Gastroesophageal sphincter (tissue), 4 donors: ENCODE results near the gene DNAJC5. TPM values are rescaled to one million over a fixed set of nuclear protein-coding genes. Genes with fewer than 3 reads are reported as not detected.
"Not testable (repeated sequence)": the region's sequence is repeated elsewhere in the genome, so short reads cannot be mapped to it uniquely, and the experiment has no call there.

Source experiments
- ATAC-seq: fragments of 150-250 bp; one replicate; pipeline ENCODE4 v1.9.1; 2016; ENCODE audit warnings: mild to moderate bottlenecking, moderate library complexity
- H3K27ac ChIP-seq, 4 donors: fragments of 200-600 bp; sonication (generic) in 3 of 4; 1 replicate in 3 of 4; 2 replicates in 1 of 4; pipeline ENCODE4 v1.5.1; 2016 to 2019
- H3K27me3 ChIP-seq: fragments of 200-600 bp; sonication (generic); one replicate; pipeline ENCODE4 v1.5.1; 2019
- H3K36me3 ChIP-seq, 2 donors: fragments of 200-600 bp; sonication (generic); one replicate each; pipeline ENCODE4 v1.5.1; 2019; ENCODE audit warnings: control low read depth in 1 of 2
- H3K4me1 ChIP-seq, 3 donors: fragments of 200-600 bp; sonication (generic); 1 replicate in 2 of 3; 2 replicates in 1 of 3; pipeline ENCODE4 v1.5.1; 2016 to 2019; ENCODE audit warnings: control low read depth in 2 of 3
- H3K4me3 ChIP-seq, 2 donors: fragments of 200-600 bp; sonication (generic); one replicate each; pipeline ENCODE4 v1.5.1; 2019; ENCODE audit warnings: mild to moderate bottlenecking in 1 of 2, moderate library complexity in 1 of 2
- H3K9me3 ChIP-seq, 3 donors: fragments of 200-600 bp; sonication (generic); one replicate each; pipeline ENCODE4 v1.5.1; 2017 to 2019; ENCODE audit warnings: control low read depth in 2 of 3
- EP300 ChIP-seq: sonication (generic); formaldehyde crosslinking; IDR thresholded peaks from one replicate; pipeline ENCODE4 v1.6.1; 2017; ENCODE audit warnings: antibody characterized with exemption, mild to moderate bottlenecking
- POLR2A ChIP-seq, 2 donors: fragments of 450-650 bp; IDR thresholded peaks; one replicate each; pipeline ENCODE4 v1.6.1; 2017; ENCODE audit warnings: antibody characterized with exemption in 2 of 2, mild to moderate bottlenecking in 2 of 2, moderate library complexity in 1 of 2
- POLR2AphosphoS5 ChIP-seq: sonication (generic); formaldehyde crosslinking; IDR thresholded peaks from one replicate; pipeline ENCODE4 v1.6.1; 2017; ENCODE audit warnings: antibody characterized with exemption
- WGBS, 2 donors: methylation state at CpG; one replicate each; pipeline ENCODE4 v1.1.5; 2018; ENCODE audit warnings: low coverage in 1 of 2; 5-methylcytosine and 5-hydroxymethylcytosine counted together
- total RNA-seq, 4 donors: library from RNA; depleted of rRNA; stranded (reverse); fragments of >200 nt; gene quantifications; one replicate each; pipeline ENCODE4 v1.1.0, GENCODE V29; 2016
- TF ChIP-seq, protein P1 (sequence below), 4 experiments: fragments of 200-600 bp in 2 of 4; fragments of 450-650 bp in 2 of 4; sonication (generic) in 1 of 4; IDR thresholded peaks; one replicate each; pipeline ENCODE4 v1.5.1; 2017 to 2019; ENCODE audit warnings: antibody characterized with exemption in 4 of 4, mild to moderate bottlenecking in 2 of 4, moderate library complexity in 2 of 4

The DNAJC5 gene
- total RNA-seq, 4 donors from 2014 or later, result 44.7 to 70.6 (median 47.6) TPM

DNA sequence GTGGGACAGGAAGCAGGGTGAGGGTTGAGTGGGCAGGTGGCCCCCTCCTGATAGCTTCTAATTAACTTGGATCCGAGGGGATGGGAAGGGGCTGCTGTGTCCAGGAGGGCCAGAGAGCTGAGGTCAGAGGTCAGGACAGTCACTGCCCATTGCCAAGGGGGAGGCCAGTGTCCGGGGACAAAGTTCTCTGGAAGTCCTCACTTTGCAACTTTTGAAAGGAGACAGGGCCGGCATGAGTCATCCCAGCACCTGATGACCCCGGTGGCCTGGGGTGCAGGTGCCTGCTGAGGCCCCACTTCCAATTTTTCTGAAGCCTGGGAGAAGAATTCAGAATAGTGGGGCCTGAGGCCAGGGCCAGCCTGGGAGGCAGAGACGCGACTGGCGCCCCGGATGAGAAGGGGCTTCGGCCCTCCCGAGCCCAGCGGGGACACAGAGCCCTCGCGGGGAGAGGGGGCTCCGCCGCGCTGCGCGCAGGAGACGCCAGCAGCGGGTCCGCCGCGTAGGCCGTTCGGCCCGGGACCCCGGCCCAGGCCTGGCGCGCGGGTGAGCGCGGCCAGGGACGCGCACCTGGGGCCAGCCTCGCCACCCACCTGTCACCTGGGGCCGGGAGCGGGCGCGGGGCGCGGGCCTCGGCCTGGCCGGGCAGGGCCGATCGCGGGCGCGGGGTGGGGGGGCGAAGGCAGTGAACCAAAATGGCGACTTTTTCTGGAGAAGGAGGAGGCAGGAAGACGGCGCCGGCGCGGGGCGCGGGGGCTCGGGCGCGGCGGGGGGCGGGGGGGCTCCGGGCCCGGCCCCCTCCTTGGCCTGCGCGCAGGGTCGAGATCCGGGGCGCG is 74.2 kb downstream of the DNAJC5 start:
- peak overlapping the region in 3 of 4 donors; percentile 72 to 80 (median 77) for H3K27ac ChIP-seq
- peak; percentile 3 for ATAC-seq

DNA sequence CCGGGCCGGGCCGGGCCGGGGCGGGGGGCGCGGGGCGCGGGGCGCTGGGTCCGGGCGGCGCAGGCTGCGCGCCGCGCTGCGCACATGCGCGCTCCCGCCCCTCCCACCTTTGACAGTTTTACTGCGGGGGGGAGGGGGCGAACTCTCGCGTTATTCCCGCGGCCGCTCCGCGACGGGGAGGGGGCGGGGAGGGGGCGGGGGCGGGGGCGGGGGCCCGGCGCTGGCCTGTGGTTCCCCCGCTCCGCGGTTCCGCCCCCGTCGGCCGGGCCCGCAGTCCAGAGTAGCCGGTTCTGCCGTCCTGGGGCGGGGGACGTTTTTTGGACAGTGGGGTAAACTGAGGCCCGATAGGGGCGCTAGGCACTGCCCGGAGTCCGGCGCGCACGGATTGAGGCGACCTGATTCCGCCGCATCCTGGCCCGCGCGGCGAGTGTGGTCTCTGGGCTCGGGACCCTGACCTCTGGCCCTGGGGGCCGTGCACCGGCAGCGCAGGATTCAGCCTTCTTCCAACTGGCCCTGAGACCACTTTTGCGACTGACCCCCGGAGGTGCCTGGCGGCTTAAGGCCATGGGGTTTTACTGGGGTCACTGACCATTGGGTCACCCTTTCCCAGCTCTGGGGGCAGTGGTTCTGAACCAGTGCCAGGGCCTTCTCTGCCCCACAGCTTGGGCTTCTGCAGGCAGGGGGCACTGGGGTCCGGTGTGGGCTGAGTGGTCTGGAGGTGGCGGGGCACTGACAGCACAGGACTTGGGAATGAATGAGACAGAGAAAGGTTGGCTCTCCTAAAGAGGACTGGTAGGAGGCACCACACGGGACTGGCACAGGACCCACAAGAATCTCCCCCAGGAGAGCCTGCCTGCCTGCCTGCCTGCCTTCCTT is 75.2 kb downstream of the DNAJC5 start, which contains the start of gene ZNF512B:
Gene ZNF512B, minus strand, starts transcription at position 93 of the 876 bp plus-strand sequence. CDS start 1,980 bp downstream, outside the sequence.
- Histone ChIP-seq H3K4me1 (peaks cover 0 to 42% (median 22%) of the 10 kb centered on the region in 3 donors), H3K4me3 (peak within 1 kb of the TSS; percentile 40 to 69), H3K36me3 (peaks cover 0 to 20% of the 10 kb centered on the region in 2 donors), H3K9me3 (no peaks in the 10 kb centered on the region), H3K27me3 (no peaks in the 10 kb centered on the region), H3K27ac (peak within 1 kb of the TSS in 3 of 4 donors; percentile 72 to 80 (median 77))
- TF ChIP-seq, protein P1, sequence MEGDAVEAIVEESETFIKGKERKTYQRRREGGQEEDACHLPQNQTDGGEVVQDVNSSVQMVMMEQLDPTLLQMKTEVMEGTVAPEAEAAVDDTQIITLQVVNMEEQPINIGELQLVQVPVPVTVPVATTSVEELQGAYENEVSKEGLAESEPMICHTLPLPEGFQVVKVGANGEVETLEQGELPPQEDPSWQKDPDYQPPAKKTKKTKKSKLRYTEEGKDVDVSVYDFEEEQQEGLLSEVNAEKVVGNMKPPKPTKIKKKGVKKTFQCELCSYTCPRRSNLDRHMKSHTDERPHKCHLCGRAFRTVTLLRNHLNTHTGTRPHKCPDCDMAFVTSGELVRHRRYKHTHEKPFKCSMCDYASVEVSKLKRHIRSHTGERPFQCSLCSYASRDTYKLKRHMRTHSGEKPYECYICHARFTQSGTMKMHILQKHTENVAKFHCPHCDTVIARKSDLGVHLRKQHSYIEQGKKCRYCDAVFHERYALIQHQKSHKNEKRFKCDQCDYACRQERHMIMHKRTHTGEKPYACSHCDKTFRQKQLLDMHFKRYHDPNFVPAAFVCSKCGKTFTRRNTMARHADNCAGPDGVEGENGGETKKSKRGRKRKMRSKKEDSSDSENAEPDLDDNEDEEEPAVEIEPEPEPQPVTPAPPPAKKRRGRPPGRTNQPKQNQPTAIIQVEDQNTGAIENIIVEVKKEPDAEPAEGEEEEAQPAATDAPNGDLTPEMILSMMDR (IDR thresholded peaks at IDR 0.05), result peak in 1 of 4 experiments; percentile 8
- TF ChIP-seq POLR2AphosphoS5 (no peak), EP300 (no peak), POLR2A (IDR thresholded peaks at IDR 0.05) (no peak)
- 0% methylated on average over 5 of the region's 73 CpGs; no CpG with 5 or more reads in 1 of the 2 donors for WGBS, 2 donors
- peak; percentile 44 for ATAC-seq

More for the DNA sequence above, 74.2 kb downstream of the DNAJC5 start:
- Histone ChIP-seq H3K4me3 (peak overlapping the region; percentile 34 to 69), H3K36me3 (peaks cover 0 to 25% of the 10 kb centered on the region in 2 donors), H3K9me3 (no peaks in the 10 kb centered on the region), H3K4me1 (peaks cover 0 to 33% (median 22%) of the 10 kb centered on the region in 3 donors), H3K27me3 (no peaks in the 10 kb centered on the region)
- TF ChIP-seq, protein P1 (IDR thresholded peaks at IDR 0.05), result no peak
- no peak for TF ChIP-seq POLR2A (IDR thresholded peaks at IDR 0.05)
- TF ChIP-seq POLR2AphosphoS5, result no peak
- no peak for TF ChIP-seq EP300
- WGBS, 2 donors, result 0% methylated on average over 1 of the region's 70 CpGs; no CpG with 5 or more reads in 1 of the 2 donors

DNA sequence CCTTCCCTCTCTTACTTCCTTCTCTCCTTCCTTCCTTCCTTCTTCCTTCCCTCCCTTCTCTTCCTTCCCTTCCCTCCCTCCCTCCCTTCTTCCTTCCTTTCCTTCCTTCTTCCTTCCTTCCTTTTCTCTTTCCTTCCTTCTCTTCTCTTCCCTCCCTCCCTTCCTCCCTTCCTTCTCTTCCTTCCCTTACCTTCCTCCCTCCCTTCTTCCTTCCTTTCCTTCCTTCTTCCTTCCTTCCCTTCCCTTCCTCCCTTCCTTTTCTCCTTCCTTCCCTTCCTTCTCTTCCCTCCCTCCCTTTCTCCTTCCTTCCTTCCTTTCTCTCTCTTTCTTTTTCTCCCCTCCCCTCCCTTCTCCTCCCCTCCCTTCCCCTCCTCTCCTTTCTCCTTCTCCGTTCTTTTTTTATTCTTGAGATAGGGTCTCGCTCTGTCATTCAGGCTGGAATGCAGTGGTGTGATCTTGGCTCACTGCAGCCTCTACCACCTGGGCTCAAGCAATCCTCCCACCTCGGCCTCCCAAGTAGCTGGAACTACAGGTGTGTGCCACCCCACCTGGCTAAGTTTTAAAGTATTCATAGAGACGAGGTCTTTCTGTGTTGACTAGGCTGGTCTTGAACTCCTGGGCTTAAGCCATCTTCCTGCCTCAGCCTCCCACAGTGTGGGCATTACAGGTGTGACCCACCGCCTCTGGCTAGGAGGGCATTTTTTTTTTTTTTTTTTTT is 75.9 kb downstream of the DNAJC5 start:
- TF ChIP-seq POLR2A (IDR thresholded peaks at IDR 0.05) (no peak), POLR2AphosphoS5 (no peak), EP300 (no peak)
- TF ChIP-seq, protein P1 (IDR thresholded peaks at IDR 0.05), result no peak
- peaks cover 0 to 20% of the 10 kb centered on the region in 2 donors for H3K36me3 ChIP-seq
- no peaks in the 10 kb centered on the region for H3K9me3 ChIP-seq
- H3K4me1 ChIP-seq, result peaks cover 0 to 42% (median 22%) of the 10 kb centered on the region in 3 donors
- no peak for ATAC-seq
- 80 to 83% methylated on average over 1 to 4 of the region's 5 CpGs for WGBS, 2 donors
- H3K27ac ChIP-seq, result no peak overlapping the region
- H3K27me3 ChIP-seq, result no peaks in the 10 kb centered on the region
- H3K4me3 ChIP-seq, result no peak overlapping the region

DNA sequence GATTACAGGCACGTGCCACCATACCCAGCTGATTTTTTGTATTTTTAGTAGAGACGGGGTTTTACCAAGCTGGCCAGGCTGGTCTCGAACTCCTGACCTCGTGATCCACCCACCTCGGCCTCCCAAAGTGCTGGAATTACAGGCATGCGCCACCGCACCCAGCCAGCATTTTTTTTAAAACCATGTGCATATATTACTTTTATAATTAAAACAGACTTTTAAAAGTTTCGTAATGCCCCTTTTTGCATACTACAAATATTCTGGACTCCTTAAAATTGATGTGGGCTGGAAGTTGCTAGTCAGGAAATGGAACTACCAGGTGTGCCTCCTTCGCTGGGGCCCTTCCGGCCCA is 77.0 kb downstream of the DNAJC5 start:
- H3K4me3 ChIP-seq, ATAC-seq, H3K27me3 ChIP-seq, H3K9me3 ChIP-seq, H3K36me3 ChIP-seq: not testable (repeated sequence)
- 82 to 85% methylated on average over 5 to 10 of the region's 10 CpGs for WGBS, 2 donors
- H3K4me1 ChIP-seq, result peaks cover 0 to 42% (median 22%) of the 10 kb centered on the region in 3 donors
- H3K27ac ChIP-seq, result peak overlapping the region in 2 of 4 donors; percentile 6 to 71
